Activated T-helper 17 cell treated with anti-CD3 and anti-CD28 coated beads, Interleukin-2, amount 50 U/mL, for 72 hours (primary cell): ENCODE data around the gene TYR. TPM values are rescaled to one million over a fixed set of nuclear protein-coding genes. Genes with fewer than 3 reads are reported as not detected.
"Not testable (repeated sequence)": the region's sequence is repeated elsewhere in the genome, so short reads cannot be mapped to it uniquely, and the experiment has no call there.

Source experiments
- ATAC-seq: fragments of 150-1000 bp; cut with Tn5 transposase; replicated peaks from 2 replicates; pipeline ENCODE4 v1.10.0; 2021; ENCODE audit warnings: mild to moderate bottlenecking, moderate library complexity
- H3K27ac Mint-ChIP-seq: one replicate; pipeline ENCODE4 v1.8.0; 2022; ENCODE audit warnings: mixed read lengths
- H3K27me3 Mint-ChIP-seq: one replicate; pipeline ENCODE4 v1.8.0; 2022; ENCODE audit warnings: mixed read lengths
- H3K36me3 Mint-ChIP-seq: one replicate; pipeline ENCODE4 v1.8.0; 2022; ENCODE audit warnings: low read depth, mild to moderate bottlenecking, mixed read lengths
- H3K4me1 Mint-ChIP-seq: one replicate; pipeline ENCODE4 v1.8.0; 2022; ENCODE audit warnings: mixed read lengths
- H3K4me3 Mint-ChIP-seq: one replicate; pipeline ENCODE4 v1.8.0; 2022; ENCODE audit warnings: mild to moderate bottlenecking, mixed read lengths
- H3K9me3 Mint-ChIP-seq: one replicate; pipeline ENCODE4 v1.8.0; 2022; ENCODE audit warnings: mixed read lengths
- total RNA-seq, 2 donors: library from RNA; stranded (reverse); gene quantifications; one replicate each; pipeline ENCODE4 v1.2.3, GENCODE V29; 2022

Gene TYR
- total RNA-seq, 2 donors from 2014 or later = not detected

GRCh38 chr11:89293965-89294679 lies 116.4 kb downstream of the TYR start:
- no peak for ATAC-seq
- no peak overlapping the region for H3K27ac Mint-ChIP-seq
- no peaks in the 10 kb centered on the region for H3K4me1 Mint-ChIP-seq
- no peaks in the 10 kb centered on the region for H3K9me3 Mint-ChIP-seq
- H3K4me3 Mint-ChIP-seq = no peak overlapping the region
- no peaks in the 10 kb centered on the region for H3K36me3 Mint-ChIP-seq
- H3K27me3 Mint-ChIP-seq = no peaks in the 10 kb centered on the region

DNA sequence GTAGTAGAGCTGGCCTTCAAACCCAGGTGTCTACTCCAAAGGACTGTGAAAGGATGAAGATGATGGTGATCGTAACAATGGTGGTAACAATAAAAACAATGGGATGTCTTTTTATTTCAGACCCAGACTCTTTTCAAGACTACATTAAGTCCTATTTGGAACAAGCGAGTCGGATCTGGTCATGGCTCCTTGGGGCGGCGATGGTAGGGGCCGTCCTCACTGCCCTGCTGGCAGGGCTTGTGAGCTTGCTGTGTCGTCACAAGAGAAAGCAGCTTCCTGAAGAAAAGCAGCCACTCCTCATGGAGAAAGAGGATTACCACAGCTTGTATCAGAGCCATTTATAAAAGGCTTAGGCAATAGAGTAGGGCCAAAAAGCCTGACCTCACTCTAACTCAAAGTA lies 117.3 kb downstream of the TYR start:
- H3K27ac Mint-ChIP-seq, H3K27me3 Mint-ChIP-seq, ATAC-seq, H3K9me3 Mint-ChIP-seq, H3K36me3 Mint-ChIP-seq, H3K4me1 Mint-ChIP-seq, H3K4me3 Mint-ChIP-seq: not testable (repeated sequence)

DNA sequence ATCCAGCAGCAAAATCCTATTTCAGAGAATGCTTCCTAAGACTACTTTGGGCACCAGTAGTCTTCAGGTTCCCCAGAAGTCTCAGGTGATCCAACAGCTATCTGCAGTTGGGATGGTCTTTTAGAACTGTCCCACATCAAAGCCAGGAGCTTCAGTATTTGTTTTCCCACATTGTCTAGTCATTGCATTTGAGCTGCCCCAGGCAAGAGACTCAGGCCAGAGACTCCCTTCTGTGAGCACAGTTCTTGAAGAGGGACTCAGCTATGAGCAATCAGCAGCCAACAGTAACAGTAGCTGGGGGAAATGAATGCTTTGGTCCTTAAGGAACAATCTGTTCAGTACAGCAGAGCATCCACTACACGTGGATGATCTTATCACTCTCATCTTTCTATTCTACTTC lies 125.4 kb downstream of the TYR start:
- H3K27ac Mint-ChIP-seq, H3K4me1 Mint-ChIP-seq, H3K9me3 Mint-ChIP-seq, H3K4me3 Mint-ChIP-seq, H3K36me3 Mint-ChIP-seq, ATAC-seq, H3K27me3 Mint-ChIP-seq: not testable (repeated sequence)

- H3K27me3 Mint-ChIP-seq, H3K36me3 Mint-ChIP-seq, H3K9me3 Mint-ChIP-seq, H3K27ac Mint-ChIP-seq, ATAC-seq, H3K4me3 Mint-ChIP-seq, H3K4me1 Mint-ChIP-seq: not testable (repeated sequence)
Measured at GRCh38 chr11:89308272-89308671, 130.6 kb downstream of the TYR start.

- not testable (repeated sequence) for H3K27ac Mint-ChIP-seq, H3K4me3 Mint-ChIP-seq, H3K4me1 Mint-ChIP-seq, ATAC-seq, H3K9me3 Mint-ChIP-seq, H3K36me3 Mint-ChIP-seq, H3K27me3 Mint-ChIP-seq
Measured at GRCh38 chr11:89309321-89309985, 131.8 kb downstream of the TYR start.

DNA sequence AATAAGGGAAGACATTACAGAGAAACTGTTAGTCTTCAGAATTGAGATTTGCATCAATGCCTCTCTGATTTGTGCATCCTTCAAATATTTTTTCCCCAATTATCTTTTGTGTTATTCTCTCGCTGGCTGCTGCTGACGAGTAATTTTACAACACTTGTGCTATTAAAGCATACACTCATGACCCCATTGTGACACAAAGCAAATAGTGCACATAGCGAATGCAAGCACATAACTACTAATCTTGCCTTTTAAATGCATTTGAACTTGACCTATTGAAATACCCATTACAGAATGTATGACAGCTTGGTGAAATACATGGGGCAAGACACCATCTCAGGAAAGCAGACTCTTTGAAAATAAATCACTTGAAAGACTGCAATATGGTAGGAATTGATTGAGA lies 132.9 kb downstream of the TYR start:
- not testable (repeated sequence) for H3K4me3 Mint-ChIP-seq, ATAC-seq

DNA sequence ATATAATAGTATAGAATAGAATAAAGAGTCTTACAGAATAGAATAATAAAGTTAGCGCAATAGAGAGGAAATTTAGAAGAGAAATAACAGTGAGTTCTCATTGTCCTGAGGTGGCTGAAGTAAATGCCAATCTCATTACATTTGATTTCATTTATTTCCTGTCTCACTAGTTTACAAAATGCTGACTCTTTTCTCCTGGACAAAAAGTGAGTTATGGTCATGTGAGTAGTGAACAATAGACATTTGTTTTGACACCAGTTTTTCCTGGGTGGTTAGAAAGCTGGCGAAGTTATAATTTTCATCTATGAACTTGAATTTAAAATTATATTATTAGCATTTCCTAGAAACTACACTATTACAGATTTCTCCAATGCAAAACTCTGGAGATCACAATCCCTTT lies 143.7 kb downstream of the TYR start:
- Mint-ChIP-seq H3K4me1 (no peaks in the 10 kb centered on the region), H3K27me3 (no peaks in the 10 kb centered on the region), H3K9me3 (no peaks in the 10 kb centered on the region), H3K27ac (no peak overlapping the region), H3K36me3 (no peaks in the 10 kb centered on the region), H3K4me3 (no peak overlapping the region)
- ATAC-seq = no peak

More for the DNA sequence above, 132.9 kb downstream of the TYR start:
- H3K36me3 Mint-ChIP-seq, H3K27me3 Mint-ChIP-seq, H3K27ac Mint-ChIP-seq, H3K4me1 Mint-ChIP-seq, H3K9me3 Mint-ChIP-seq: not testable (repeated sequence)

DNA sequence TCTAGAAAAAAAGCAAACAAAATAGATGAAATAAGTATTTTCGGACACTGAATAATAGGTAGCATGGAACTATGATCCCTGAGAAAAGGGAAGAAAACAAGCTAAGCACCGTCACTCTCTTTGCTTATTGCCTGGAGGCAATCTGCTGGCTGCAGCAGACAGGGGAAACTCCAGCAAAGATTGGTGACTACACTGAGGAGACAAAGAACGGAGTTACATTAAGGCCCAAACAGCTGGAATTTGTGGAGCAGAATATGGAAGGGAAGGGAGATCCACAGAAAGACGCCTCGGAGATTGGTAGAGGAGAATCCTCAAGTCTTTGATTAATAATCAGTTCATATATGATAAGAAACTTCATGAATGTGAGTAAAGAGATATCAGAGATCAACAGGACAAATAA lies 150.2 kb downstream of the TYR start:
- Mint-ChIP-seq H3K27ac (no peak overlapping the region), H3K9me3 (no peaks in the 10 kb centered on the region), H3K4me1 (no peaks in the 10 kb centered on the region), H3K4me3 (no peak overlapping the region), H3K27me3 (no peaks in the 10 kb centered on the region), H3K36me3 (no peaks in the 10 kb centered on the region)
- ATAC-seq = no peak

- not testable (repeated sequence) for ATAC-seq, H3K27me3 Mint-ChIP-seq, H3K36me3 Mint-ChIP-seq
Measured at GRCh38 chr11:89331940-89332339, 154.3 kb downstream of the TYR start.

GRCh38 chr11:89333704-89334103 lies 156.0 kb downstream of the TYR start:
- not testable (repeated sequence) for H3K4me1 Mint-ChIP-seq, ATAC-seq, H3K4me3 Mint-ChIP-seq, H3K27ac Mint-ChIP-seq, H3K9me3 Mint-ChIP-seq, H3K27me3 Mint-ChIP-seq, H3K36me3 Mint-ChIP-seq

More at GRCh38 chr11:89331940-89332339, 154.3 kb downstream of the TYR start:
- not testable (repeated sequence) for H3K27ac Mint-ChIP-seq, H3K9me3 Mint-ChIP-seq, H3K4me3 Mint-ChIP-seq, H3K4me1 Mint-ChIP-seq

GRCh38 chr11:89337100-89337650 lies 159.5 kb downstream of the TYR start:
- H3K9me3 Mint-ChIP-seq, ATAC-seq, H3K36me3 Mint-ChIP-seq, H3K4me3 Mint-ChIP-seq, H3K27me3 Mint-ChIP-seq, H3K4me1 Mint-ChIP-seq, H3K27ac Mint-ChIP-seq: not testable (repeated sequence)

GRCh38 chr11:89338073-89338472 lies 160.4 kb downstream of the TYR start:
- not testable (repeated sequence) for H3K4me1 Mint-ChIP-seq, H3K4me3 Mint-ChIP-seq, H3K27ac Mint-ChIP-seq, H3K9me3 Mint-ChIP-seq, H3K36me3 Mint-ChIP-seq, H3K27me3 Mint-ChIP-seq, ATAC-seq

DNA sequence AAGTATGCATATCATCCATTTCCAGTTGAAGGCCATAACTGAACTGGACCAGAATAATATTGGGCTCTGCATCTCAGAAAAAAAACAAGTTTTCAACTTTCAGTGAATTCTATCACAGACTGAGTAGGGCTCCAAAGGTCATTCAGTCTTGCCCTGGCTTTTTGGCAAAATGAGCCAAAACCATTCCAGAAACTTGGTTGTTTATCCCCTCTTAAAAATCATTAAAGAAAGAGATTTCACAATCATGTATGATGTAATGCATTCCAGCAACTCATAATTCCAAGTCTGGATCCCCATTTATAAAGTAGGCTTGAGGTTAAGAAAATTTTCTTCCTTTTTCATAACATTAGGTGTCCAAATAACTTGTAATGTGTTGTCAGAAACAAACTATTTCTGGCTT lies 162.8 kb downstream of the TYR start:
- H3K4me3 Mint-ChIP-seq, H3K27me3 Mint-ChIP-seq, H3K27ac Mint-ChIP-seq: not testable (repeated sequence)

GRCh38 chr11:89342880-89343572 lies 165.4 kb downstream of the TYR start:
- not testable (repeated sequence) for H3K36me3 Mint-ChIP-seq, H3K4me1 Mint-ChIP-seq, H3K4me3 Mint-ChIP-seq, H3K9me3 Mint-ChIP-seq, ATAC-seq, H3K27me3 Mint-ChIP-seq, H3K27ac Mint-ChIP-seq

More for the DNA sequence above, 162.8 kb downstream of the TYR start:
- not testable (repeated sequence) for H3K4me1 Mint-ChIP-seq, H3K36me3 Mint-ChIP-seq, H3K9me3 Mint-ChIP-seq, ATAC-seq
